Stromal cell of bone marrow (primary cell): ENCODE results near the gene CHRNA1.
A peak's percentile ranks its signal among the peaks of the same experiment; 100 is the strongest.

Source experiments
- DNase-seq: peaks from one replicate; pipeline ENCODE4 v3.0.0-alpha.2; 2012; ENCODE audit warnings: low read depth

Gene CHRNA1

DNA sequence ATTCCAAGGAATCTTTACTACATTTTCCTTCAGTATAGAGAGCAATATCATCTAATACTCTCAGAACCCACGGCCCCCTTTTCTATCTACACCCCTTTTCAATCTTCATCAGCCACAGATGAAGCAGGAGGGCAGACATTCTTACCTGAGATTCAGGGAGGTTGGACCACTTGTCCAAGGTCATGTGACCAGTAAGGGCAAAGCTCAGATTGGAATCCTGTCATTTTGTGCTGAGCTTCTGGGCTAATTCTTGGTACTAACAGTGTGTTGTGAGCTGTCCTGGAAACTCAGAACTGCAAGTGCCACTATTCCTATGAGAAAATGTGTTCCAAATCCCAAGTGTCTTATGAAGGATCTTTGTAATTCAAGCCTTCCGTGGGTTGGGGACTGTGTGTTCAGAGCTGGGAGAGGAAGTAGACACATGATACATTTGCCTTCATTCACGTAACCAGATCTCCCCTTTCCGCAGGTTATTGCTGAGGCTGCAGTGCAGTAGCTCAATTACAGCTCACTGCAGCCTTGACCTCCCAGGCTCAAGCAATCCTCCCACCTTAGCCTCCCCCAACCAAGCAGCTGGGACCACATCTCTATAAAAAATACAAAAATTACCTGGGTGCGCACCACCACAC lies 3.3 kb downstream of the CHRNA1 start:
- no peak for DNase-seq

DNA sequence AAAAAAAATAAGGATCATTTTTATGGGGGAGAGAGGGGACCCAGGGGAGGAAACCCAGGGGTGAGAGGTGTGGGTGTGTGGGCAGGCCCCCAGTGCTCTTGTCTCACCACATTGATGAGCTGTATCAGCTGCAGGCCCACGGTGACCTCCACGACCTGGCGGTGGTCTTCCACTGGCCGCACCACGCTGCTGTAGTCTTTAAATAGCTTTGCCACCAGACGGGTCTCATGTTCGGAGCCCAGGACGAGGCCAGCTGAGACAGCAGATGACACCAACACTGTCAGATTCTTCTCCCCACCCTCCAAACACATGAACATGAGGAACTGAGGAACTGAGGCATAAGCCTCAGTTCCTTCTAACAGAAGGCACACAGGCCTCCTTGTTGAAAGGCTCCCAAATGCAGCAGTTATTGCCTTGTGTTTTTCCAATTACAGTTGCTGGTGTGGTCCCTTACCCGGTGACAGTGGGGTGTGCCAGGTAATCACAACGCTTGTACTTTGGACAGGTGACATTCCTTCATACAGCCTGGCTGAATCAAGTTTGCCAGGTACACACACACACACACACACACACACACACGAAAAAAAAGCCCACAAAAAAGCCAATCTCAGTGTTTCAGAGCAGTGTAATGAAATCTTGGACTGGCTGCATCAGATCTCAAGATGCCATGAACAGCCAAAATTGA lies 4.7 kb downstream of the CHRNA1 start:
- DNase-seq = no peak

DNA sequence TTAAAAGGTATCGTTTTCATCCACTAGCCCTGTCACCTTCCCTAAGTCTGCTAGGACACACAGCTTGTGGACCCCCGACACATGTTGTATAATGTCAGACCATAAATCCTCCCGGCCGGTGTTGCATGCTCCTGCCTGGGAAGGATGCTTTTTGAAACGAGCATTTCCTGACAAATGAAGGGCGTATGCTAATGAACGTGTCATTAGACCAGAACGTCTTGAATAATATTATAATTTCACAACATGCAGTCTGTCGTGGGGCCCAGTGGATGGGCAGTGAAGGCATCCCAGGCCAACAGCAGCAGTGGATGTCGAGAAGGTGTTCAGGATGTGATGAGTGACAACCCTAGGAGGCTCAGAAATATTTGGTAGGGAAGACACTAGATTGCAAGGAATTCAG lies 7.5 kb downstream of the CHRNA1 start:
- DNase-seq = no peak

DNA sequence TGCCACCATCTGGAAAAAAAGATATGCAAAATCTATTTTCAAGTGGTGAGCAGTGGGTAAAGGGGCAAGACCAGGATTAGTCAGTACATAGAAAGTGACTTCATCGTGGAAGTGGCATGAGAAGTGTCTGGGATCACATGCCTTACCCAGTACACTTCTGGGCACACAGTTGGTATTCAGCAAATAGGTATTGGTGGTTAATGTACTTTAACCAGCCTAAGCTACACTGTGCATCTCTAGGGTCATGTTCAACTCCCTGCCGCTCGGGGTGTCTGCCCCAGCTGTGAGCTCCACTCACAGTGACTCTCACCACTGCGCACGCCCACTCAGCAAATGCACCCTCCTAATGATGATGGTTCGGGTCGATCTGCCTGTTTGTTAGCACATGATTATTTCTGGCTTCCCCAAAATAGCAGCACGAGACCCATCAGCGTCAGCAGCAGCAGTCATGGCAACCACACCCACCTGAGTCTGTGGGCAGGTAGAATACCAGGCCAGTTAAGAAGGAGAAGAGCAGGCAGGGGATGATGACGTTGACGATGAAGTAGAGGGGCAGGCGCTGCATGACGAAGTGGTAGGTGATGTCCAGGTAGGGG lies 11.1 kb downstream of the CHRNA1 start:
- no peak for DNase-seq

DNA sequence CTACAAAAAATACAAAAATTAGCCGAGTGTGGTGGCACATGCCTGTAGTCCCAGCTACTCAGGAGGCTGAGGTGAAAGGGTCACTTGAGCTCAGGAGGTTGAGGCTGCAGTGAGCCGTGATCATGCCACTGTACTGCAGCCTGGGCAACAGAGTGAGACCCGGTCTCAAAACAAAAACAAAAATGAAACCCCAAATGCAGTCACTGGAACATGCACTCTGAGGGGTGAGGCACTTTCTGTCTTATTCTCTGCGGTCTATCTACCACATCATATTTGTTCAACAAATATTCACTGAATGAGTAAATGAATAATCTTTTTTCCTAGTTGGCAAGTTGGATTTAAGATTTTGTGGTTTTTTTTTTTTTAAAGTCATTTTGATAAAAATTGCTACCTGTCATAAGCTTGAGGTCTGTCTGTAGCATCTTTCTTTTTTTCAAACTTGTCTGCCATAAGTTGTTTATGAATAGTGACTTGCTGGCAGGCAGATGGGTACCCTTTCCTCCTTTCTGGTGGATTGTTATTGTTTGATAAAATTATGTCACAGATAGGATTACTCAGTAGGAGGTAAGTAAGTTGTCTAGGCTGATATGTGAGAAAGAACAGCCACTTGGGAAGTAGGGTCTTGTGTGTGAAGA lies 11.8 kb downstream of the CHRNA1 start:
- no peak for DNase-seq

DNA sequence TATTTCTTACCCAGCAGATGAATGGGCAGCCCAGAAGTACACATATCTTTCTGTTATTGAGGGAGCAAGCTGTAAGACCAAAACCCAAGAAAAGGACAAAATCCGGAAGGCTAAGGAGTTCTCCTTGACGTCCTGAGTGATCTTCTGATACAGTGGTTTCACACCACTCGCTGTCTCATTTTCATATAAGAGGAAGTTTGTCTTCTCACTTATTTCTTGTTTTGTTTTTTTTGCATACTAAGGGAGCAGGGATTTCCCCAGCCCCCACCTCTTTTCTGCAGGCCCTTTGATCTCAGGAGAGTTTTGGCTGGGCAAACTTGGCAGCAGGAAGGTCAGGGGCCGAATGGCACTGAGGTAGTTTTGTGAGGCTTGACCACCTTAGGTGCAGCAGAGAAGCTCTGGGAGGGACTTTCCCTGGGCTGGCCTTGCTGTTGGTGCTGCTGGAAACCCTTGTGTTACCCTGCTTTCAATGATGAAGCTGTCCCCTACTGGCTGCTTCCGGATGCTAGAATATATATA lies 13.3 kb downstream of the CHRNA1 start:
- no peak for DNase-seq

DNA sequence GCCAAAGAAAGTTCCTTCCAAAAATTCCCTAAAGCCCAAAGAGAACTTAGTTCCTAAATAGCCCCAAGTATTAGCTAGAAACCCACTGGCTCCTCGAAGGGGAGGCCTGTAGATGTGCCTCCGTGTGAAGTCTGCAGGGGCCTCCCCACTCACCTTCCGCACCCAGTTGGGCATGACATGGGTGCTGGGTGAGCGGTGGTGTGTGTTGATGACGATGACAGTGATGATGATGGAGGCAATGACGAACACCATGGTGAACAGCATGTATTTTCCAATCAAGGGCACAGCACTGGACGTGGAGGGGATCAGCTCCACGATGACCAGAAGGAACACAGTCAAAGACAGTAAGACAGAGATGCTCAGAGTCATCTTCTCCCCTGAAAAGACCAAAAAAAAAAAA lies 14.5 kb downstream of the CHRNA1 start:
- DNase-seq = no peak

DNA sequence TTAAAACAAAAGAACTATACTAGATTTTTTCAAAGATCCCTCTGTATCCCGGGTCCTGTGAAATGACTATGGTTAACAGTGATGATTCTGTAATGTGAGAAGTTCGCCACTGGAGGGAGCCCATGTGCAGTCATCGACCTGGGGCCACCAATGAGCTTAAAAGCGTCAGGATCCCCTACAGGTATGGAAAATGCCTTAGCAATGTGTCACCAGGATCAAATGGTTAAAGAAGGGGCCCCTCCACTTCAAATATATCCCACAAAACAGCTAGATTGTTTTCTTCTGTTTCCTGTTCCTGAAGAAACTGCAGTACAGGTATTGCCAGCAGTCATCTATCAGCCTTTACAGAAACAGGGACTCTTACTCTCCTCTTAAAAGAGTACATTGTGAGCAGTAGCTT lies 15.3 kb downstream of the CHRNA1 start:
- peak; percentile 22 for DNase-seq

DNA sequence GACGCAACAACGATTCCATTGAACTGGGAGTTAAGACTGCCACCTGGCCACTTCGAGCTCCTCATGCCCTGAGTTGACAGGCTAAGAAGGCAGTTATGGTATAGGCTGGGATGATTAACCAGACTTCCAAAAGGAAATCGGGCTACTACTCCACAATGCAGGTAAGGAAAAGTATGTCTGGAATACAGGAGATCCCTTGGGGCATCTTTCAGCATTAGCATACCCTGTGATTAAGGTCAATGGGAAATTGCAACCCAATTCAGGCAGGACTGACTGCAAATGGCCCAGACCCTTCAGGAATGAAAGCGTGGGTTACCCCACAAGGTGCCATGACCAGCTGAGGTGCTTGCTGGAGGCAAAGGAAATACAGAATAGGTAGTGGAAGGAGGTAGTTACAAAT lies 19.1 kb downstream of the CHRNA1 start:
- no peak for DNase-seq

DNA sequence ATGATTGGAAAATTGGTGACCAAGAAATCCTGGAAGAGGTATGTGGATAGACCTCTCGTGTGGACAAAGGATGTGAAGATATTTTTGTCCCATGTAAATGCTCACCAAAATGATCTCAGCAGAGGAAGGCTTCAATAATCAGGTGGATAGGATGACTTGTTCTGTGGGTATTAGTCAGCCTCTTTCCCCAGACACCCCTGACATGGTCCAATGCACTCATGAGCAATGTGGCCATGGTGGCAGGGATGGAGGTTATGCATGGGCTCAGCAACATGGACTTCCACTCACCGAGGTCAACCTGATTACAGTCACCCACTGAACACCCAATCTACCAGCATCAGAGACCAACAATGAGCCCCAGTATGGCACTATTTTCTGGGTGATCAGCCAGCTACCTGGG lies 20.2 kb downstream of the CHRNA1 start:
- DNase-seq = no peak

DNA sequence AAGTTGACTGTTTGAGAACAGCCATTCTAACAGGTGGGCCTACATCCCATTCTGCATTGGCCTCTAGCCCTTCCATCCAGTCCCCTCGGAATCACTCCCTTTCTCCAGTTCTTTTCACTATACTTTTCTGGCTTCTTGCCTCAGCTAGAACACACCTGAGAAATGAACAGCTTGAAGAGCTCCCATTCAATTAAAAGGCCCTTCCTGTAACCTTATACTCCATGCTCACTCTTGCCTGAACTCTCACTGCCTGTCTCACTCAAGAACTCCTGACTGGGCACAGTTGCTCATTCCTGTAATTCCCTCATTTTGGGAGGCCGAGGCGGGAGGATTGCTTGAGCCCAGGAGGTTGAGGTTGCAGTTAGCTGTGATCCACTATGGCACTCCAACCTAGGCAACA lies 23.6 kb downstream of the CHRNA1 start:
- no peak for DNase-seq

DNA sequence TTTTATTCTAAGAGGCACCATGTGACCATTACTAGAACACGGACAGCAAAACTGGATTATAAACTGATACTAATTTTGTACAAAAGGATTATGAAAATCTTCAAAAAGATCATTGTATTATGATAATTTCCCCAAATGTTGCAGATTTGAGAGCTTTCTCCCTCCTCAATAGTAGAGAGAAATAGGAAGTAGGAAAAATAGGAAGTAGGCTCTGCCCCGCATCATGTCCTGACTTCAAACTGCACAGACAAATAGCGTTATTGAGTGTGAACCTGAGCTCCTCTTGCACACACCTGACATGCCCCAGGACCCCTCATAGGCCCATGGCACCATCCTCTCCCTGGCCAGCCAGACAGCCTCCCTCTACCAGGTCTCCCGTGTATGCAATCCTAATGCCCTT lies 25.4 kb downstream of the CHRNA1 start:
- DNase-seq = no peak

DNA sequence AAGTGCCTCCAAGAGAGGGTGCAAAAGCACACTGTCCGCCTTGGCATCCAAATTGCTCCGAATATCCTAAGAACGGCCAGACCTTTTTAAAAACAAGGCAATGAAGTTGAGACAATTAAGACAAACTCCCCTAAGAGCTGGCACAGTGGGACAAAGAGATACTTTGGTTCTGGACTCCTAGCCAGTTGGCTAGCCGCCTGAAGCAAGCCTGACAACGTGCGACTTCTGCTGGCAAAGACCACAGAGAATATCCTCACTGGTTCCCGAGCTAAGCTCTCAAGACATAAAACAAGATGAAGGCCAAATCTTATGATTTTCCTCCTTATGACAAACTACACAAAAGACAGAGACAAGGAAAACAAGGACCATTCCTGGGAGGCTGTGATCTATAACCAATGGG lies 32.7 kb downstream of the CHRNA1 start:
- no peak for DNase-seq

DNA sequence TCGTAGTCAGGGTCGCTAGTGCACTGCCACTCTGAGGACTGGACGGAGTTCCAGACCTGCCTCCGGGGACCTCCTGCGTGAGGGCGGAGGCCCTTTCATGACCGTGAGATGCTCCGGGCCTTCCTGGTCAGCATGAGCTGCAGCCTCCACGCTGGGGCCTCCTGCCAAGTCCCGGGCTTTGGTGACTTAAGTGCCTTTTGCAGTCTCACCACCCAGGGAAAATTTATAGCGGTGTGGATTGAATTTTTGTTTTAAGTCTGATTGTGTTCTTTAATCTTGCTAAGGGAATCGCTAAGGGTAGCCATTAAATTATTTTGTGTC lies 33.6 kb downstream of the CHRNA1 start:
- DNase-seq = no peak

DNA sequence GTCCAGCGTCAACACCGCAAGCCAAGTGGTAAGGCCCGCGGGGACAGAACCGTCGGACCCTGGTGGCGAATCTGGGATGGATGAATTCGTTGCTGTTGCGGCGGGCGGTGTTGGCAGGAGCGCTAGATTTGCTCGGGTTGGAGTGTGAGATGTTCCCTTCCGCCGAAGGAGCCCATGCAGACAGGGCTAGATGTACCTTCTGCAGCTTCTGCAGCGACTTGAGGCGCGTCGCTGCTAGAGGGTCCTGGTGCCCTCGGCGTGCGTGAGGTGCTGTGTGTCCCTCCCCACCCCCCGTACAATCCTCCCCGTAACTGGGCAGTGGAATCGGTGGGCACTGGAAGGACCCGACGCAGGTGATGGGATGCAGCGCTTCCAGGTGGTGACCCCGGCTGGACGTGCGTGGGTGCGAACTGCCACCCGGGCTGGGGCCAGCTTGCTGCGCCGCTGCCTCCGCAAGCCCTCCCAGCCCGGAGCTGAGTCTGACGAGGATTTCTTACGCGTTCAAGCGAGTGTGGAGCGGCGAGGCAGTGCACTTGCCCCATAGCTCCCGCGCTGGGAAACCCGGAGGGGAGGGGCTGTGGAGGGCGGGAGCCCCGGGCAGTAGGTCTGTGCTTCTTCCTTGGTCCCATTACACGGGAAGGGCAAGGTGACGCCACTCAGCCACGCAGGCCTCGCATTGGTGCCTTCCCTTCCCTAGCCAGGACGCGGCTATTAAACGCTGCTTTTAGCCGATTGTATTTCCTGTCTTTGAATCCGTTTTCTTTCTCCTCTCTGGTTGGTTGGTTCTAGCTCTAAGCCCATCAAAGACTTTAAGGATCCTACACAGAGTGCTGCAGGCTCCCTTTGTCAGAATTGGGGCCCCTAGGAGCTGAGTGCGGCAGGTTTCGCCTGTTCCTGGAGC lies 34.2 kb downstream of the CHRNA1 start:
- no peak for DNase-seq

DNA sequence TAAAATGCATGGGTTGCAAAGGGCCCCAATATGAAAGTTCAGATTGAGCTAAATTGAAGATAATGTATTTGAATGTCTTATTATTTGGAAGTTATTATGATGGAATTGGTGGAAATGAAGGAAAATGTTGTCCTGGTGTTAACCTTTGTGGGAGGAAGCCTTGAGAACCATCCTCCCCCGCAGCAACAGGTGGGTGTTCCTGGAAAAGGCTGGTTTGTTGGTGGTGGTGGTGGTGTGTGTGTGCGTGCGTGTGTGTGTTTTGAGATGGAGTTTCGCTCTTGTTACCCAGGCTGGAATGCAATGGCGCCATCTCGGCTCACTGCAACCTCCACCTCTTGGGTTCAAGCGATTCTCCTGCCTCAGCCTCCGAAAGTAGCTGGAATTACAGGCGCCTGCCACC lies 36.2 kb downstream of the CHRNA1 start:
- DNase-seq = no peak

DNA sequence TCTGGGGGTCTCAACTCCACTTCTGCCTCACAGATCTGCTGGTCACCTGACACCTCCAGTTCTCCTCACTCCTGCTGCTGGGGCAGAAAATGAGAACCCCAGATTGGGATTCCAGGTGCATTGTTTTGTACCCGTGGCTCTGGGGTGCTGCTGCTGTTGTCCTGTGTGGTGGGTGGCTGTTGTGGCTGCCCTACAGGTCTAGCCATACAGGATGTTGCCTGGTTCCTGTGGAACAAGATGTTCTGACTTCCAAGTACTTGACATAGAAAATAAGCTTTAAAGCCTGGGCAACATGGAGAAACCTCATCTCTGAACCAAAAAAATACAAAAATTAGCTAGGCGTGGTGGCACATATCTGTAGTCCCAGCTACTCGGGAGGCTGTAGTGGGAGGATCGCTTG lies 38.1 kb downstream of the CHRNA1 start:
- no peak for DNase-seq

DNA sequence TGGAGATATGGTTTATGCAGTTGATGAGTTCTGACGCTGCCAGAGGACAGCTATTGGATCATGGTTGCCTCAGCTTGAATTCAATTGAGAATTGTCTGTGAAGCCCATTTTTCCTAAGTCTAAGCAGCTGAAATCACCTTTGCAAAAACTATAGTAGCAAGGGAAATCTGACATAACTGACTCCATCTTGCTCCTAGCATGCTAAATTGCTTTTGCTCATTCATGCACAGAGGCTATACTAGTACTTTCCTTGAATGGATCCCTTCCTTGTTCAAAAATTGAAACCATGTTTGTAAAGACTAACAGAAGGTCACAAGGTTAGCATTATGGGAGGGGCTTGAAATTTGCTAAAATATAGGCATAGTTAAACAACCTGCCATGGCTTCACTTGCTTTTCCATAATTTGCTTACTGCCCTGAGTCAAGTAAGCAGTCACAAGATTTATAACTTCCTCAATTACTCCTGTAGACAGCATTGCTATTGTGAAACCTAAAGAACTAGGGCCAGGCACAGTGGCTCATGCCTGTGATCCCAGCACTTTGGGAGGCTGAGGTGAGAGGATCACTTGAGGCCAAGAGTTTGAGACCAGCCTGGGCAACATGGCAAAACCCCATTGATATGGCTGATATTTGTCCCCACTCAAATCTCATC lies 41.2 kb downstream of the CHRNA1 start:
- DNase-seq = no peak

DNA sequence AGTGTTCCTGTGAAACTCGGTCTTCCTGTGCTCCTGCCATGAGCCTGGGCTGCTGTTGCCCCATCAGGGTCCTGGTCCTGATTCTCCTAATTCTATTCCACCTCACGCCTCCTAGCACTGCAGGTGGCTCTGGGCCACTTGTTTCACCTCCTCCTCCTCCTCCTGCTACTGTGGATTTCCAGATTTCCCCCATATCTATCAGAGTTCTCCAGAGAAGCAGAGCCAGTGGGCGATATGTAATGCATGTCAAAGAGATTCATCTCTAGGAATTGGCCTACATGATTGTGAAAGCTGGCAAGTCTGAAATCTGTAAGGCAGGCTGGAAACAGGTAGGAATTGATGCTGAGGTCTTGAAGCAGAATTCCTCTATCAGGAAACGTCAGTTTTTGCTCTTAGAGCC lies 45.3 kb downstream of the CHRNA1 start:
- DNase-seq = no peak

DNA sequence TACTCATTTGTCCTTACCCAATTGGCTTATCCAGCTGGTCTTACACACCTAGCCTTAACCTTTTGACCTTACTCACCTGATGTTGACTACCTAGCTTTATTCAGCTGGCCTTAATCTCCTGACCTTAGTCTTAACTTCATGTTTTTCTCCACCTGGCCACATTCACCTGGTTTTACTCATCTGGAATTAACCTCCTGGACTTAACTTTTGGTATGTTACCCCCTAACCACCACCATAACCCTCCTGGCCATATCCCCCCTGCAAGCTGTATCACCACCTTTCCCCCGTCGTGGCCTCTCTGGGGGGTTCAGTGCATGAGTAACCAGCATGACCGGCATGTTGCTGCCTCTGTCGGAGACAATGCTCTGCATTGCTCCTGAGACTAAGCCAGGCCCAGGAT lies 45.7 kb downstream of the CHRNA1 start:
- no peak for DNase-seq

DNA sequence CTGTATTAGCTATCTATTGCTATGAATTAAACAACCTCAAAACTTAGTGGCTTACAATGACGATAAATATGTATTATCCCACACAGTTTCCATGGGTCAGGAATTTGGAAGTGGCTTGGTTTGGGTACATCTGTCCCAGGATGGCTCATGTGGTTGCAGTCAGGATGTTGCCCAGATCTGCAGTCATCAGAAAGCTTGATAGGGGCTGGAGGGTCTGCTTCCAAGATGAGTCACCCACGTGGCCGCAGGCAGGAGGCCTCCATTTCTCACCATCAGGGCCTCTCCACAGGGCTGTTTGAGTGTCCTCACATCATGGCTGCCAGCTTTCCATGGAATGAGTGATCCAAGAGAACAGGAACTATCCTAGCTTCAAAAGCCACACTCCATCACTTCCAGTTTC lies 46.4 kb downstream of the CHRNA1 start:
- no peak for DNase-seq

DNA sequence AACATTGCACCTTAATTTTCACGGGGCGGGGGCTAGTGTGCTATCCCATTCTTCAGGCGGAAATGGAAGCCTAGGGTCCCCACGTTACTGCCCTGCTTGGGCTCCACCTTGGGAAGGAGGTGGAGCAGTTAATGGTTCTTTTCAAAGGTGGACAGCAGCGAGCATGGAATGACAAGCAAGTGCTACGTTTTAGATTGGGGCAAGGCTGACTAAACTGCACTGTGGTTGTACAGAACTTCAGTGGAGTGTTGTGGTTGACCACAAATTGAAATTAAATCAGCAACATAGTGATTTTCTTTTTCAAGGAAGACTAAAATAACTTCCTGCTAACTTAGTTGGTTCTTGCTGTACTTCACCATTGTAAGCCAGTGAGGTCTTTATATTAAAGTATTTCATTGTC lies 47.0 kb downstream of the CHRNA1 start:
- peak; percentile 46 for DNase-seq
